ENCODE results near the gene DPPA5.

The DPPA5 gene

GRCh38 chr6:73364549-73364948 lies 10.5 kb upstream of the DPPA5 start:
- Histone ChIP-seq H3K27ac (ENCODE audit: low read length) (no peak overlapping the region), H3K79me2 (ENCODE audit: low read length) (no peaks in the 10 kb centered on the region), H2AFZ (ENCODE audit: low read depth, low read length) (no peak overlapping the region), H3K4me1 (ENCODE audit: low read length) (no peaks in the 10 kb centered on the region), H3K4me3 (ENCODE audit: low read length) (no peak overlapping the region), H4K20me1 (ENCODE audit: insufficient read depth, low read length) (no peaks in the 10 kb centered on the region), H3K4me2 (ENCODE audit: low read length) (no peak overlapping the region), H3K36me3 (replicated peaks; ENCODE audit: low read depth, low read length) (no peaks in the 10 kb centered on the region), H3K9me3 (ENCODE audit: insufficient read depth, low read length) (no peaks in the 10 kb centered on the region), H3K9ac (ENCODE audit: low read length) (no peak overlapping the region), H3K27me3 (ENCODE audit: low read depth, low read length) (no peaks in the 10 kb centered on the region)
- TF ChIP-seq EZH2phosphoT487 (IDR thresholded peaks at IDR 0.05; ENCODE audit: low read depth) (no peak), CTCF (IDR thresholded peaks at IDR 0.05; ENCODE audit: low read depth, low read length) (no peak)

GRCh38 chr6:73364121-73364520 lies 10.0 kb upstream of the DPPA5 start:
- H3K27ac ChIP-seq (ENCODE audit: low read length), result no peak overlapping the region
- H3K4me2 ChIP-seq (ENCODE audit: low read length), result no peak overlapping the region
- H3K79me2 ChIP-seq (ENCODE audit: low read length), result no peaks in the 10 kb centered on the region
- H3K27me3 ChIP-seq (ENCODE audit: low read depth, low read length), result no peaks in the 10 kb centered on the region
- H3K9ac ChIP-seq (ENCODE audit: low read length), result no peak overlapping the region
- H4K20me1 ChIP-seq (ENCODE audit: insufficient read depth, low read length), result no peaks in the 10 kb centered on the region
- H3K4me1 ChIP-seq (ENCODE audit: low read length), result no peaks in the 10 kb centered on the region
- H3K4me3 ChIP-seq (ENCODE audit: low read length), result no peak overlapping the region
- no peak overlapping the region for H2AFZ ChIP-seq (ENCODE audit: low read depth, low read length)
- no peaks in the 10 kb centered on the region for H3K9me3 ChIP-seq (ENCODE audit: insufficient read depth, low read length)
- H3K36me3 ChIP-seq (replicated peaks; ENCODE audit: low read depth, low read length), result no peaks in the 10 kb centered on the region
- TF ChIP-seq EZH2phosphoT487 (IDR thresholded peaks at IDR 0.05; ENCODE audit: low read depth) (no peak), CTCF (IDR thresholded peaks at IDR 0.05; ENCODE audit: low read depth, low read length) (no peak)

- Histone ChIP-seq H3K4me1 (ENCODE audit: low read length) (no peaks in the 10 kb centered on the region), H3K27ac (ENCODE audit: low read length) (no peak overlapping the region), H3K4me2 (ENCODE audit: low read length) (no peak overlapping the region), H3K9ac (ENCODE audit: low read length) (no peak overlapping the region), H3K4me3 (ENCODE audit: low read length) (no peak overlapping the region), H3K27me3 (ENCODE audit: low read depth, low read length) (no peaks in the 10 kb centered on the region), H3K9me3 (ENCODE audit: insufficient read depth, low read length) (no peaks in the 10 kb centered on the region), H3K36me3 (replicated peaks; ENCODE audit: low read depth, low read length) (no peaks in the 10 kb centered on the region), H2AFZ (ENCODE audit: low read depth, low read length) (no peak overlapping the region), H4K20me1 (ENCODE audit: insufficient read depth, low read length) (no peaks in the 10 kb centered on the region), H3K79me2 (ENCODE audit: low read length) (no peaks in the 10 kb centered on the region)
- no peak for TF ChIP-seq EZH2phosphoT487 (IDR thresholded peaks at IDR 0.05; ENCODE audit: low read depth)
Measured at GRCh38 chr6:73363537-73363875, 9.4 kb upstream of the DPPA5 start.

- H3K9ac ChIP-seq (ENCODE audit: low read length), result no peak overlapping the region
- TF ChIP-seq EZH2phosphoT487 (IDR thresholded peaks at IDR 0.05; ENCODE audit: low read depth) (no peak), CTCF (IDR thresholded peaks at IDR 0.05; ENCODE audit: low read depth, low read length) (no peak)
- no peak overlapping the region for H3K27ac ChIP-seq (ENCODE audit: low read length)
- H3K4me1 ChIP-seq (ENCODE audit: low read length), result no peaks in the 10 kb centered on the region
- no peaks in the 10 kb centered on the region for H3K27me3 ChIP-seq (ENCODE audit: low read depth, low read length)
- no peaks in the 10 kb centered on the region for H3K79me2 ChIP-seq (ENCODE audit: low read length)
- no peak overlapping the region for H3K4me2 ChIP-seq (ENCODE audit: low read length)
- no peaks in the 10 kb centered on the region for H4K20me1 ChIP-seq (ENCODE audit: insufficient read depth, low read length)
- H2AFZ ChIP-seq (ENCODE audit: low read depth, low read length), result no peak overlapping the region
- no peak overlapping the region for H3K4me3 ChIP-seq (ENCODE audit: low read length)
- no peaks in the 10 kb centered on the region for H3K9me3 ChIP-seq (ENCODE audit: insufficient read depth, low read length)
- H3K36me3 ChIP-seq (replicated peaks; ENCODE audit: low read depth, low read length), result no peaks in the 10 kb centered on the region
Measured at GRCh38 chr6:73362869-73363536, 8.9 kb upstream of the DPPA5 start.

All from OCI-LY3 (cell line).